CD4-positive, alpha-beta T cell treated with Interleukin-6 at 100 ng/mL for 8 hours (primary cell): ENCODE measurements around the gene SEC16A.

ENCODE experiments used
- DNase-seq: peaks from one replicate; pipeline ENCODE4 v3.0.0-alpha.2; 2020; ENCODE audit warnings: mixed read lengths, low spot score

The SEC16A gene

DNA sequence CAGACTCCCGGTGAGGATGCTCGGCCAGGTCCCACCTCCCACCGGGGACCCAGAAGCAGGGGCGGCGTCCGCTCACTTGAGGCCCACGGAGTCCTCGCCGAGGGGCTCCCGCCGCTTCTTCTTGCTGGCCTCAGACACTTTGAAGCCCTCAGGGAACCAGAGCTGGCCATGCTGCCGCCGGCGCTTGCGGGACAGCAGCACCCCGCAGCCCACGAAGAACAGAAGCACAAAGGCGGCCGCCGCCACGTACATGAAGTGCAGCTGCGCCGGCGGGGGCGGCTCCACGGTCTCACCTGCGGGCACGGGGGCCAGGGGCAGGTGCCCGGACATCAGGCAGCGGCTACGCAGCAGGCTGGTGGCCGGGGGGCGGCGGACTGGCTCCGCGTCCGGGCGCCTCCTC lies 19.4 kb upstream of the SEC16A start:
- DNase-seq, result no peak

DNA sequence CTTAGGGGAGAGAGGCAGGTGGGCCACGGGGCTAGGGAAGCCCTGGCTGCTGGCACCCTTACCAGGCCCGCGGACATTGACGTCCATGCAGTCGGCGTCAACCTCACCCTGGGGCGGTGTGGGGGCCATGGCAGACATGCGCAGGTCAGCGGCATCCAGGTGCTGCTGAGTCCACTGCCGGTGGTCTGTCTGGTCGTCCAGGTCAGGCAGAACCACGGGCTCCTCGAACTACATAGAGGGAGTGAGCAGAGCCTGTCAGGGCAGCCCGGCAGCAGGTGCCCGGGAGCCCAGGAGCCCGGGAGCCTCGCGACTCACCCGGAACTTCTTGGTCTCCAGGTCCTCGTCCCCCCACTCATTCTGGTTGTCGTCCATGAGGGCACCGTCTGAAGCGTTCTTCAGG lies 18.8 kb upstream of the SEC16A start:
- no peak for DNase-seq

DNA sequence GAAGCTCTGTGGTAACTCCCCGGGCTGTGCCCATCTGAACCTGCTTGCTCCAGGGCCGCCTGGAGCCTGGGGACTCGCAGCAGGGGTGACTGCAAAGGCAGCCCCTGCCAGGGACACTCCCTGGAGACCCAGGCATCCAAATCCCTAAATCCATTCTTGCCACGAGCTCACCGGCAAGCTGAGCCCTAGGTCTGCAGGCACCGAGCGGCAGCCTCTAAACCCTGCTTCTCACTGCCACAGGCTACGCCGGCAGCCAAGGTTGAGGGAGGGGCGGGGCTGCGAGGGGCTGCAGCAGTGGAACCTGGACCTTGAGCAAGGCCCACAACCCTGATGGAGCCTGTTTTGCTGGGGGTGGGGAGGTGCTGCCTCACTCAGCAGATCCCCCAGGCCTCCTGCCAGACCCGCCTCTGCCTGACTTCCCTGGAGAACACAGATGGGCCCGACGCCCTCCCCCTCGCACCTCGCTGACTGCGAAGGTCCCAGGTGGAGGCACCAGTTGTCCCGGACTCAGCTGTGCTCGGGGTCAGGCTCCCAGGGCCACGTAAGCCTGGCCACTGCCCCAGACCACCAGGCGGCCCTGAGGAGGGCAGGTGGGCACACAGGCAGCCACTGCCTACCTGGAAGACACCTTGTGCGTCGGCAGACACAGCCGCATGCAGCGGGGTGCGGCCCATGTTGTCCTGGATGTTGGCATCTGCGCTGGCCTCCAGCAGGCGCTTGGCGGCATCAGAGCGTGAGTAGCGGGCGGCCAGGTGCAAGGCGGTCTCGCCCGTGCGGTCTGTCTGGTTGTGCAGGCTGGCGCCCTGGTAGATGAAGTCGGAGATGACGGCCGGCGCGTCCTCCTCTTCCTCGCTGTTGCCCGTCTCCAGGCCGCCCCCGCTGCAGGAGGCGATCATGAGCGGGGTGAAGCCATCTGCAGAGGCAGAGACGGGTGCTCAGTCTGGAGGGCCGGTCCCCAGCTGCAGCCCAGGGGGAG lies 17.4 kb upstream of the SEC16A start:
- DNase-seq, result no peak

DNA sequence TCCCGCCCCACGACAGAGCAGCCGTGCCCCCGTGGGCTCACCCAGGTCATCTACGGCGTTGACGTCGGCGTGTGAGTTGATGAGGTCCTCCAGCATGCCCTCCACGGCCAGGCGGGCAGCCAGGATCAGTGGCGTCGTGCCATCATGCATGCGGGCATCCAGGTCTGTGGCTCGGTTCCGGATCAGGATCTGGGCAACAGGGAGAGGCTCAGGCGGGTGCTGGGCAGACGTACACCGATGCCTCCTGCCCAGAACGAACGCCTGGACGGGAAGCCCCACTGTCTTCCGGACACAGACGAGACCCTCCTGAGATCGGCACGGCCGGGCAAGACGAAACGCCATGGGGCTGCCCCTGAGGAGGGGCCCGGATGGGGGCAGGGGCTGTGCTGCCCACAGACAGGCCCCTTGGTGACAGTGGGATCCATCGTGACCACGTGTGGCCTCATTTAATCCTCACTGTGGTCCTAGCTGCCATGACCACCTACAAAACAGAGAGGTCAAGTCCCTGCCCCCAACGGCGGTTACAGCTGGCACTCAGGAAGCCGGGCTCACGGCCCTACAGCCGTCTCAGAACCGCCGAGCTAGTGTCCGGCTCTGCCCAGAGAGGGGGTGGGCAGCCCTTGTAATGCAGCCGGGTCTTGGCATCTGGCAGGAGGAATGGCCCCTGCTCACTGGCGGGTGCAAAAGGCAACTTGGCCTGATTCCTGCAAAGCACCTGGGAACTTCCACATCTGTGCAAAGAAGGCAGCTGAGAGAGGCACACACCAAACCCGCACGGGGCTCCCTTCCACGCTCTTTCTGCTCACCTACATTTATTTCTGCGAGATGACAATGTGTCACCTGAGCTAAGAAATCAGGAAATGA lies 16.5 kb upstream of the SEC16A start:
- no peak for DNase-seq

DNA sequence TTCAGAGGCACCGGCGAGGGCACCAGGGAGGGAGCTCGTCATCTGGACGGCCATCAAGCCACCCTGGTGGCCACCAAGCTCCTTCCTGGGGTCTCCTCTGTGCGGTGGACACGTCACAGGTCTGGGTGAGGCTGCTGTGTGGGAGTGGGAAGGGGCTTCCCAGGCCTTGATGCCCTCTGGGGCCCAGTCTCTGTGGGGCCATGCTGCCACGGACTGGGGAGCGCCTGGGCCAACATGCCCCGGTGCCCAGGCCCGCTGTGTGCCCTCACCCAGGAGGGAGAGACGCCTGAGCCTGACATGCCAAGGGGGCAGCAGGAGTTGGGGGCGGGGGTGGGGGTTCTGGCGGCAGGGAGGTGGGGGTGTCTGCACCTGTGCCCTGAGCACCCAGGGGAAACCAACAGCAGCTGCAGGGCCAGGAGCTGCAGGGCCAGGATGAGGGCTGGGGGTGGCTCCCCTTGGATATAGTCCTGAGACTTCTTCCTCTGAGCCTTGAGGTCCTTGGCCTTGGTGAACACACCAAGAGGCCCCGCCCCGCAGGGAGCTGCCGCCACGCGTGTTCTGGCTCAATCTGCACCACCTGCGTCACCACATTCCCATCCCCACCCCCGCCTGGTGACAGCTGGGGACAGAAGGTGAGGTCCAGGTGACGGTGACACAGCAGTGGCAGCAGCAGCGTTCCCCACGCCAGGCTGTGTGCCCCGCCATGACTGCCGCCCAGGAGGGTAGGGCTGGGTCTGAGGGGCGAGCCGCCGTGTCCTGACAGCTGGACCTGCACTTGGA lies 15.3 kb upstream of the SEC16A start:
- no peak for DNase-seq

DNA sequence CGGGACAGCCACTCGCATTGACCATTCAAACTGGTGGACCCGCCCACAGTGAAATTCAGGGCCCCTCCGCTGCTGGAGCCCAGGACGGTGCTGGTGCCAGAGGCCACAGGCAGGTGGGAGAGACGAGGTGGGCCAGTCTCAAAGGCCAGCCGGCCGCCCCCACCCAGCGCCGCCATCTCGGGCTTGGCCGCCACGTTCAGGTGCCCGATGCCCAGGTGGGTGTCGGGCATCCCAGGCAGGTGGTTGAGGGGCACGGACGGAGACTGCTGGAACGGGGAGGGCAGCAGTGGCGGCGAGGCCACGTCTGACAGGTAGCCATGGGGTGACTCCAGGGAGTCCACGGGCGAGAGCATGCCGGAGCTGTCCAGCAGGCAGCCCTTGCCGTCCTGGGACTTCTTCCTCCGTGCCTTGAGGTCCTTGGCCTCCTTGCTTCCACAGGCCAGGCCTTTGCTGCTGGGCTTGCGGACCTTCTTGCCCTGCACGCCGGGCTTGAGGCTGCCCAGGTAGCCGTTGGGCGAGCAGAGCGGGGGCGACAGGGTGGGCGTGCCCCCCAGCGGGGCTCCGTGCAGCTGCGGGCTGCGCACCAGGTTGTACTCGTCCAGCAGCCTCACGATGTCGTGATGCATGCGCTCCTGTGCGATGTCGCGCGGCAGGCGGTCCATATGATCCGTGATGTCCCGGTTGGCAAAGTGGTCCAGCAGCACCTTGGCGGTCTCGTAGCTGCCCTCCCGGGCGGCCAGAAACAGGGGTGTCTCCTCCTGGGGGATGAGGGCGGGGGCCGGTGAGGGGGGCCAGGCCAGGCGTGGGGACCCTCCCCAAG lies 14.2 kb upstream of the SEC16A start:
- DNase-seq, result no peak

DNA sequence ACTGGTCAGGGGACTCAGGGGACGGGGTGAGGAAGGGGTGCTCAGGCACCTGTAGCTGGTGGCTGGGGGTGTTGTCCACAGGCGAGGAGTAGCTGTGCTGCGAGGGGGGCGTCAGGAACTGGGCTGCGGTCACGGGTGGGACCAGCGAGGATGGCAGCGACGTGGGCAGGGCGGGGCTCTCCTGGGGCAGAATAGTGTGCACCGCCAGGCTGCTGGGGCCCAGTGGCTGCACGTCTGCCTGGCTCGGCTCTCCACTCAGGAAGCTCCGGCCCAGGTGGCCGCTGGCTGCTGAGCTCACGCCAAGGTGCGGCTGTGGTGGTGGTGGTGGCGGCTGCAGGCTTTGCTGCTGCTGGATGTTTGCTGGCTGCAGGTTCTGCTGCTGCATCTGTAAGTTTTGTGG lies 13.3 kb upstream of the SEC16A start:
- no peak for DNase-seq

DNA sequence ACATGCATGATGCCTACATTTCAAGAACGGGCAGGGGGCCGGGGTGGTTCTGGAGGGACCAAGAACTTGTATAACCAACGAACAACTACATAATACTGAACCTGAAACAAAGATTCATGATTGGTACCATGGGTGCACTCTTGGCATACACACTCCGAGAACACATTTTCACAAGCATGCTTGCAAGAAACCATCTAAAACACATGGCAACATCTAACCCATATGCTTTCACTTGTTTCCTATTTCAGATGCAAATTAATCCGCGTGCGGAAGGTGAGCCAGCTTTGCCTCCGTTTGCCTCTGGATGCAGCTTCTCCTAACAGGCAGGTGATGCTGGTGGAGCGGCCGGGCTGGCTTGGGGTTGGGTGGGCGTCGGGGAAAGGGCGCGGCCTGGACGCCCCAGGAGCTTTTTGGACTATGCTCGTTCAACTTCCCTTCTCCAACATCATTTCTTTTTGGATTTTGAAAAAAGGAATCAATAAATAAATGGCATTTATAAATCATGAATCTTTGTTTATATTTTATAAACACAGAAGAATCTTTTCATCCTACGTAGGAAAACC lies 12.5 kb upstream of the SEC16A start:
- no peak for DNase-seq

DNA sequence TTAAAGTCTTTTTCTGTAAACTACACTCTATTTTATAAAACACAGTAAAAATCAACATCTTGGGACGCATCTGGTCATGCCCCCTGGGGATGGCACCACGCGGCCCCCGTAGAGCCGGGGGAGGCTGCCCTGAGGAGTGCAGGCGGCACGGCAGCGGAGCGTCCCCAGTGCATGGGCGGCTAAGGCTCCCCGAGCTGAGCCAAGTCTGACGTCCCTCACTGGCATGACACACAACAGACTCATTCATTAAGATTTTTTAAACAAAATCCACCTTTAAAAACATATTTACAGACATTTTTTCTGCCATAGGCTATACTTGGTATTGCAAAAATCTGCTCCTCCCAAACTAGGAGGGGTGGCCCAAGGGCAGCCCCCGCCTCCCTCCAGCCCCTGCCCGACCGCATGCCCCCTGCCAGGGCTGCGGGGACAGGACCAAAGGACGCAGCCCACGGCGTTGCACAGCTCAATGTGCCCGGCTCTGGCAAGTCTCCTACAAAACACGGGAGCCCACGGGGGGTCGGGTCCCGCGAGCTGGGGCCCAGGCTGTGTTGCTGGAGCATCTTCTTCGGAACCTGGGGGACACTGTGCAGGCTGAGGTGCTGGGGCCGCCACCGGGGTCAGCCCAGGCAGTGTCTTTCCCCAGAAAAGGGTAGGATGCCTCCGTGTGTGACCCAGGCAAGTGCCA lies 11.8 kb upstream of the SEC16A start:
- DNase-seq, result no peak

DNA sequence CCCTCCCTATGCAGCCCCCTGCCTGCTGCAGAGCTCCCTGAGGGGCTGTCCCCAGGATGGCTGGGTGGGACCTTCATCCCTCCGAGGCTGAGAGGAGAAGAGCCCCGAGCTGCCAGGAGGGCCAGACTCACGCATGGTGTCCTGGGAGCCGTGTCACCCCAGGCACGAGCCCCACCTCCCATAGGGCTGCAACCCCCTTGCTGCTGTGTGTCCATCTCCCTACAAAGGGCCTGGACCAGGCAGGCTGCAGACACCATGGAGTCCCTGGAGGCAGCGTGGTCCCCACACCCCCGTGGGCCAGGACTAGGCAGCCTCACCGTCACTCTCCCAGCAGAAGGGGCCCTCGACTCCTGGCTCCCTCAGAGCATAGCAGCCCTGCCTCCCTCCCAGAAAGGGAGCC lies 11.2 kb upstream of the SEC16A start:
- no peak for DNase-seq

DNA sequence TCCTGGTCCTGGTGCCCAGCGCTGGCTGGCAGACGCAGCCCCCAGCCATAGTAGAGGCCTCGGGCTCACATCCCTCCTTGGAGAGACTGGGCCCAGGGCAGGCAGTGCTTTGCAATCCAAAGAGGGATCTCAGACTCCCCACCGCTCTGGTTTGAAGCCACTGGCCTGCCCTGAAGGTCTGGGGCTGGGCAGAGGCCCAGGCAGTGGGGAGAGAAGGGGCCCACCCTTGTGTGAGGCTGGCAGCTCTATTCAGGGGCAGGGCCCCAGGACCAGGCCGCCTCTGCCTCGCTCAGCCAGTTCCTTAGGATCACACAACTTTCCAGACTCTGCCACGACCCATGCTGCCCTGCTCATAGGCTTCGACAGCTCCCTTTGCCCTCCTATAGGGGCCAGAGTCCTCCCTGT lies 10.7 kb upstream of the SEC16A start:
- DNase-seq, result no peak

DNA sequence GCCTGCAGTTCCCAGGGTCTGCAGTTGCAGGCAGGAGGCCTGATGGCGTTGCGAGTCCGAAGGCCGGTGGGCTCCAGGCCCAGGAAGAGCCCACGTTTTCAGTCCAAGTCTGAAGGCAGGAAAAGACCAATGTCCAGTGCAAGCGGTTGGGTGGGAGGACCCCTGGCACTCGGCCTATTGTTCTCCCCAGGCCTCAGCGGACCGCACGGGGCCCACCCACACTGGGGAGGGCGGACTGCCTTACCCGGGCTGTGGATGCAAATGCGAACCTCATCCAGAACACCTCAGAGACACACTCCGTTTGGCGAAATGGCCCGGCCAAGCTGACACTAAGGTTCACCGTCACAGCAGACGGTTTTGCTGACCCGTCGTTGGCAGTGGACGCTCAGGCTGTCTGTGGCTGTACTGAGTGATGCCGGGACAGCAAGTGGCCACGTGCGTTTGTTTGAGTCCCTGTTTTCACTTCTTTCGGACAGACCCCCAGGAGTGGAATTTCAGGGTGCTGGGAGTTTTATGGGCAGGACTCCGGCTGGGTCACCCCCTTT lies 10.2 kb upstream of the SEC16A start:
- DNase-seq, result no peak

DNA sequence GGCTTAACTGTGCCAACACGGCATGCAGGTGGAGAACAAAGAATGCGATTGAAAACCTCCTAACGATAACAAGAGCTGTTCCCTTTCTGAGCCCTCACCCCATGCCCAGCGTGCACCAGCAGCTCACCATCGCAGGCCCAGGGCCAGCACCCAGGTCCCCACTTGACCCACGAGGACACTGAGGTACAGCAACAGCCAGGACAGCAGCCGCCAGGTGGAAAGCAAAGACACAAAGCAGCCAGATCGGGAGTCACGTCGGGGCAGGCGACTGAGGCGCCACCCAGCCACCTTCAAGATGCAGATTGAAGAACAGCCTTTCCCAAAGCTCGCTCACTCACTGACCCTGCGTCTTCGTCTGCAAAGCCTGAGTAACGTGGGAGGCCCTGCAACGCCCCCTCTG lies 6.9 kb upstream of the SEC16A start:
- DNase-seq, result no peak

DNA sequence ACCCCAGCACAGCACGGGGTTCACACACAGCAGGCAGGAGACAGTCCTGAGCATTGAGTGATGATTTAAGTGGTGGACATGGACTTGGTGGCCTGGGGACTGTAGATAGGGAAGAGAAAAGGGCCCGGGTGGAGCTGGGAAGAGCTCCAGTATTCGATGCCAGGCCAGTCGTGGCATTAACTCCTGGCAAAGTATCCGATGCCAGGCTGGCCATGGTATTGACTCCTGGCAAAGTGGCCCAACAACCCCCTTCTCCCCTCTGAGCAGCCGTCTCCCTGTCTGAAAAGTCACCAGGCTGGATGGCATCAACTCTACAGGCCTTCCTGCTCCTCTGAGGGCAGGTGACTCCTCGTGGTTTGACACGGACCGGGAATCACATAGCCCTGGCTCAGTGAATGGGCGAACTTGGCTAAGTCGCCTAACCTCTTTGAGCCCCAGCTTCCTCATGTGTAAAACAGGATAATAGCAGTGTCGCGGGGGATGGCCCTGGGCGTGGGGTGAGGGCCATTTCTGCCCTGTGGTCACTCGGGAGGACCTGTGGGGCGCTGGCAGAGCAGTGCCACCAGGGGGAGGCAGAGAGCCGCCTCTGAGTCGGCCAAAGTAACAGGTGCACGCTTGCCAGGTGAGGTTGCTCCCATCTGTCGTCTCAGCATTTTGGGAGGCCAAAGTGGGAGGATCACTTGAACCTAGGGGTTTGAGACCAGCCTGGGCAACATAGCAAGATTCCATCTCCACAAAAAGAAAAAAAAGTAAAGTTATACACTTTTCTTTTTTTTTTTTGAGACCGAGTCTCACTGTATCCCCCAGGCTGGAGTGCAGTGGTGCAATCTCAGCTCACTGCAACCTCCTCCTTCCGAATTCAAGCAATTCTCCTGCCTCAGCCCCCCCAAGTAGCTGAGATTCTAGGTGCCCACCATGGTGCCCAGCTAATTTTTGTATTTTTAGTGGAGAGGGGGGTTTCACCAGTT lies 5.7 kb upstream of the SEC16A start:
- DNase-seq, result peak; percentile 70

DNA sequence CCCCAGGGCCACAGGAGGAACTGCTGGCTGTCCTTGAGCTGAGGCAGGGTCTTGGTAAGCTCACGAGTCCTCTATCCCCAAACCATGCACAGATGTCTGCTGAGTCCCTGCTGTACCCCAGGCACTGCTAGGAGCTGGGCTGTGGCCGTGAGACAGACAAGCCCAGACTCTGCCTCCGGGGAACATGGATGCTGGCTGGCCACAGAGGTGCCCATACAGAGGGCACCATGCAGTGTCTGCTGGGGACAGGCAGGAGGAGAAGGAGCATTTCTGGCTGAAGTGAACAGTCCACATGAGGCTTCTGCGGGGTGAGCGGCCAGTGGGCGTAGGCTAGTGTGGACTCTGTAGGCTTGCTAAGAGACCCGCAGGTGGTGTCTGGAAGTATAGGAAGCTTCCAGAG lies 4.8 kb upstream of the SEC16A start:
- no peak for DNase-seq

DNA sequence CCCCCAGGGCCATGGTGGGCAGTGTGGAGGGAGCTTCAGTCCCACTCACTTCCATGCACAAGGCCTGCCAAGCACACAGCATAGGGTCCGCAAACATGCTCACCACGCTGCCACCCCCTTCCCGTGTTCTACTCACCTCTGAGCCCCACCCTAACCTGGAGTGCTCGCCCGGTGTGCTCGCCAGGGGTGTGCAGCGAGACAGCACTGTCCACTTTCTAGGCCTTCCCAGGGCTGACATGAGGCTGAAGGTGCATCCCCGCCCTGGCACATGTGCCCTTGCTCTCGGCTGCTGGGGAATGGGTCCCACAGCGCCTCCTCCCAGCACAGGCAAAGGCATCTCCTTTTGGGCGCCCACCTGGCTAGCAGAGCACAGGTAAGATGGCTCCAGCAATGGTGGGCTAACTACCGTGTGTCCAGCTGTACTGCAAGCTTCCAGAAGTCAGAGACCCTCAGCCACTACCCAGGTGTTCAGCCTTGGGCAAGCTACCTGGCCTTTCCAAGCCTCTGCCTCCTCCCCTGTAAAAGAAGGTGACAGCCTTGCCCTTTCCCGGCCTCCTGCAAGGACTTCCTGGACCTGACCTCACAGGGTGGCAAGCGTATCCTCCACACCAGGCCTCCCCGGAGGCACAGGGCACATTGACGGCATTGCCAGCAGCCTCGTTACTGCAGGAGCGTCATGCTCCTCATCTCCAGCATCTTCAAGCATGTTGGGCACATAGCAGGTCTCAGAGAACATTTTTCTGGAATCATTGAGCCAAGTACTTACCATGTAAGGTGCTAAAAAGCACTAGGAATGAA lies 4.2 kb upstream of the SEC16A start:
- DNase-seq, result no peak

DNA sequence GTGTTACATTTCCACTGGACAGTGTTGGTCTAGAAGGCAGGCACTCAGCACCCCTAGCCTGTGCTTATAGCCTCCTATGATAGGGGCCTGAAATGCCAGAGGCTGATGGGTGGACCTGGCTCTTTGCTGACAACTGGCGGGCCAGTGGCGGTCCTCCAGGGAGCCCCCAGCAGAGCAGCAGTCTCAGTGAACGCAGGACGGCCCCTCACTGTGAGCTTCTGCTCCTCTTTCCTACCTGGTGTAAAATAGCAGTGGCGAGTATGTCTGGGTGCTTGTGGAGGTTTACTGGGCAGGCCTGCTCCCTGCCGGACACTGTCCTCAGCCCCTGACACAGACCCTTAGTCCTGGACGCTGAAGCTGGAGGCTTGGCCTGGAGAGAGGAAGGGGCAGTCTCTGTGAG lies 3.3 kb upstream of the SEC16A start:
- no peak for DNase-seq
